GM20000 (cell line): ENCODE results near the gene SLFN12.
"Not testable (repeated sequence)": the region's sequence is repeated elsewhere in the genome, so short reads cannot be mapped to it uniquely, and the experiment has no call there.

Experiments used
- DNase-seq: peaks from one replicate; pipeline ENCODE4 v3.0.0; 2012; ENCODE audit warnings: low spot score
- TF ChIP-seq, protein P1 (sequence below): IDR thresholded peaks from 2 replicates; pipeline ENCODE4 v1.5.1; 2012; ENCODE audit warnings: mild to moderate bottlenecking, control low read depth; ENCODE audit errors: extremely low read depth, missing control alignments

The SLFN12 gene

GRCh38 chr17:35429702-35430101 lies 2.6 kb downstream of the SLFN12 start:
- TF ChIP-seq, protein P1, sequence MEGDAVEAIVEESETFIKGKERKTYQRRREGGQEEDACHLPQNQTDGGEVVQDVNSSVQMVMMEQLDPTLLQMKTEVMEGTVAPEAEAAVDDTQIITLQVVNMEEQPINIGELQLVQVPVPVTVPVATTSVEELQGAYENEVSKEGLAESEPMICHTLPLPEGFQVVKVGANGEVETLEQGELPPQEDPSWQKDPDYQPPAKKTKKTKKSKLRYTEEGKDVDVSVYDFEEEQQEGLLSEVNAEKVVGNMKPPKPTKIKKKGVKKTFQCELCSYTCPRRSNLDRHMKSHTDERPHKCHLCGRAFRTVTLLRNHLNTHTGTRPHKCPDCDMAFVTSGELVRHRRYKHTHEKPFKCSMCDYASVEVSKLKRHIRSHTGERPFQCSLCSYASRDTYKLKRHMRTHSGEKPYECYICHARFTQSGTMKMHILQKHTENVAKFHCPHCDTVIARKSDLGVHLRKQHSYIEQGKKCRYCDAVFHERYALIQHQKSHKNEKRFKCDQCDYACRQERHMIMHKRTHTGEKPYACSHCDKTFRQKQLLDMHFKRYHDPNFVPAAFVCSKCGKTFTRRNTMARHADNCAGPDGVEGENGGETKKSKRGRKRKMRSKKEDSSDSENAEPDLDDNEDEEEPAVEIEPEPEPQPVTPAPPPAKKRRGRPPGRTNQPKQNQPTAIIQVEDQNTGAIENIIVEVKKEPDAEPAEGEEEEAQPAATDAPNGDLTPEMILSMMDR = no peak

DNA sequence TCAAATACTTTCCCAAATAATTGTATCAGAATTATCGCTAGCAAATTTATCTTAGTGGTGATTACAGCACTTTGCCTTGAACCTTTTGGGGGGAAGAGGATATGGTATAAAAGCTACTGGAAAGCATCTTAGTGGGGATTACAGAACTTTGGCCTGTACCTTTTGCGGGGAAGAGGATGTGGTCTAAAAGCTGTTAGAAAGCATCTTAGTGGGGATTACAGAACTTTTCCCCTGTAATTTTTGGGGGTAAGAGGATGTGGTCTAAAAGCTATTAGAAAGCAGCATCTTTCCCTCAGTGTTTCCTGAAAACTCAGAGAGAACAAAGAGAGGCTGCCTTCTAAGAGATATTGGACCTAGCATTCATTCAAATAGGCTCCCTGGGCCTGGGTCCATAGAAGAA lies 4.1 kb downstream of the SLFN12 start:
- TF ChIP-seq, protein P1 = no peak
- DNase-seq = no peak

More at GRCh38 chr17:35429702-35430101, 2.6 kb downstream of the SLFN12 start:
- no peak for DNase-seq

DNA sequence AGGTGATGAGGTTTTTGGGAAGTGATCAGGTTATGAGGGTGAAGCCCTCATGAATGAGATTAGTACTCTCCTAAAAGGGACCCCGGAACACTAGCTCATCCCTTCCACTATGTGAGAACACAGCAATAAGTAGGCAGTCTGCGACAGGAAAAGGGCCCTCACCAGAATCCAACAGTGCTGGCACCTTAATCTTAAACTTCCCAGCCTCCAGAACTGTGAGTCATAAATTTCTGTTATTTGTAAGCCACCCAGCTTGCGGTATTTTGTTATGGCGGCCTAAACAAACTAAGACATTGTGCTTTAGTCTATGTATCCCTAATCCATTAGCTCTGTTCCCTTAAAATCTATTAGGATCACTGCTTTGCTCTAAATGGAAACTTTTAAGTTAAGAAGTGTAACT lies 8.5 kb downstream of the SLFN12 start:
- DNase-seq = no peak
- TF ChIP-seq, protein P1 = no peak

DNA sequence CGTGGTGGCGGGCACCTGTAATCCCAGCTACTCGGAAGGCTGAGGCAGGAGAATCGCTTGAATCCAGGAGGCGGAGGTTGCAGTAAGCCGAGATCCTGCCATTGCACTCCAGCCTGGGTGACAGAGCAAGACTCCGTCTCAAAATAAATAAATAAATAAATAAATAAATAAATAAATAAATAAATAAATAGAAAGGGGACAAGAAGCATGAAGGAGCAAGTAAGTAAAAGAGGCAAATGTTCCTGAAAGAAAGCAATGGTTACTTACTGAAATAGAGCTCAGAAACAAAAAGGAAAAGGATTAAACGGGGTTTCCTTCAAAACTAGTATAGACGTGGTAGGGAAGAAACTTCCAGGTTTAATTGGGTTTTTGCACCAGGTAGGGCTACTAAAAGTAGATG lies 11.2 kb downstream of the SLFN12 start:
- DNase-seq = not testable (repeated sequence)

- TF ChIP-seq, protein P1 = no peak
- DNase-seq = no peak
Measured at GRCh38 chr17:35416659-35417058, 15.6 kb downstream of the SLFN12 start.

DNA sequence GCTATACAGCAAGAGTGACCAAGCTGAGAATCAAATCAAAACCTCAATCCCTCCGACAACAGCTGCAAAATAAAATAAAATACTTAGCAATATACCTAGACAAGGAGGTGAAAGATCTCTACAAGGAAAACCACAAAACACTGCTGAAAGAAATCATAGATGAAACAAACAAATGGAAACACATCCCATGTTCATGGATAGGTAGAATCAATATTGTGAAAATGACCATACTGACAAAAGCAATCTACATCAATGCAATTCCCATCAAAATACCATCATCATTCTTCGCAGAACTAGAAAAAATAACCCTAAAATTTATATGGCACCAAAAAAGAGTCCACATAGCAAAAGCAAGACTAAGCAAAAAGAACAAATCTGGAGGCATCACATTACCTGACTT lies 17.6 kb downstream of the SLFN12 start:
- DNase-seq = not testable (repeated sequence)

DNA sequence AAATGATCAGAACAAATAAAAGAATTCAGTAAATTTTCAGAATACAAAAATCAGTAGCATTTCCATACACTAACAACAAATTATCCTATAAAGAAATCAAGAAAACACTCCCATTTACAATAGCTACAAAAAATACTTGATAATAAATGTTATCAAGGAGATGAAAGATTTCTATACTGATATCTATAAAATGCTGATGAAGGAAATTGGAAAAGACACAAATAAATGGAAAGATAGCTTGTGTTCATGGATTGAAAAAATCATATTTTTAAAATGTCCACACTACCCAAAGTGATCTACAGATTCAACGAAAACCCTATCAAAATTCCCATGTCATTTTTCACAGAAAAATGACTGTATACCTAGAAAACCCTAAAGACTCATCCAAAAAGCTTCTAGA lies 18.1 kb downstream of the SLFN12 start:
- DNase-seq = no peak
- TF ChIP-seq, protein P1 = no peak

- TF ChIP-seq, protein P1 = no peak
- no peak for DNase-seq
Measured at GRCh38 chr17:35407531-35407930, 24.8 kb downstream of the SLFN12 start.

- TF ChIP-seq, protein P1 = no peak
- no peak for DNase-seq
Measured at GRCh38 chr17:35406568-35406967, 25.7 kb downstream of the SLFN12 start.
